ENCODE measurements around the gene MAST3.

- TF ChIP-seq EP300 (IDR thresholded peaks at IDR 0.05; ENCODE audit: borderline replicate concordance): no peak
- TF ChIP-seq REST (IDR thresholded peaks at IDR 0.05; ENCODE audit: low read depth): no peak
- no peak for TF ChIP-seq YY1 (IDR thresholded peaks at IDR 0.05; ENCODE audit: low read depth)
- no peak for TF ChIP-seq TCF12 (IDR thresholded peaks at IDR 0.05; ENCODE audit: low read depth)
- TF ChIP-seq MAX (IDR thresholded peaks at IDR 0.05): no peak
- no peak for TF ChIP-seq CREB1 (IDR thresholded peaks at IDR 0.05; ENCODE audit: low read depth)
- no peak for TF ChIP-seq TAF1 (IDR thresholded peaks at IDR 0.05; ENCODE audit: low read depth)
- TF ChIP-seq CEBPB (IDR thresholded peaks at IDR 0.05): no peak
- TF ChIP-seq RAD21 (IDR thresholded peaks at IDR 0.05; ENCODE audit: low read depth): no peak
- no peak for TF ChIP-seq ZBTB7A (IDR thresholded peaks at IDR 0.05; ENCODE audit: low read depth)
These were observed 27.4 kb upstream of the MAST3 start for GRCh38 chr19:18070181-18070580.
